Psoas muscle (tissue), 8 donors: ENCODE results near the gene HDAC2. TPM values are rescaled to one million over a fixed set of nuclear protein-coding genes. Genes with fewer than 3 reads are reported as not detected.

ENCODE experiments used
- ATAC-seq, 4 donors: fragments of 200-7000 bp; cut with Tn5 transposase; one replicate each; pipeline ENCODE4 v1.9.1; 2020; ENCODE audit warnings: moderate library complexity in 3 of 4, mild to moderate bottlenecking in 2 of 4
- DNase-seq, 2 donors: peaks; one replicate each; pipeline ENCODE4 v3.0.0-alpha.2; 2020
- H3K27ac ChIP-seq: fragments of 200-600 bp; one replicate; pipeline ENCODE4 v1.8.0; 2022
- H3K27me3 ChIP-seq, 3 donors: fragments of 200-600 bp in 1 of 3; one replicate each; pipeline versions ENCODE4 v1.6.1 to v1.8.0; 2013 to 2022; ENCODE audit warnings: low read length in 2 of 3, mild to moderate bottlenecking in 2 of 3, moderate library complexity in 1 of 3; ENCODE audit not compliant: insufficient read depth in 3 of 3
- H3K36me3 ChIP-seq, 2 donors: fragments of 200-600 bp in 1 of 2; one replicate each; pipeline versions ENCODE4 v1.6.1 to v1.8.0; 2013 to 2022; ENCODE audit warnings: low read depth in 1 of 2, mild to moderate bottlenecking in 1 of 2, moderate library complexity in 1 of 2; ENCODE audit not compliant: insufficient read depth in 1 of 2
- H3K4me1 ChIP-seq: fragments of 200-600 bp; one replicate; pipeline ENCODE4 v1.8.0; 2022
- H3K4me3 ChIP-seq: fragments of 200-600 bp; one replicate; pipeline ENCODE4 v1.8.0; 2022; ENCODE audit warnings: mild to moderate bottlenecking
- H3K9me3 ChIP-seq: fragments of 200-600 bp; one replicate; pipeline ENCODE4 v1.8.0; 2022
- WGBS, 3 donors: extraction: QIAGEN DNeasy Blood & Tissue Kit; methylation state at CpG; one replicate each; pipeline versions ENCODE4 v1.1.6 to v1.1.7; 2013; 5-methylcytosine and 5-hydroxymethylcytosine counted together
- intact Hi-C, 2 donors: fragments of 100-400 bp; cut with DNase I; formaldehyde crosslinking; loops; one replicate each; pipeline versions ENCODE4 v1.11.0 to v1.14.2; 2022
- polyA plus RNA-seq, 3 donors: library from polyadenylated mRNA; stranded (reverse); fragments of 200-250 nt; gene quantifications; one replicate each; pipeline ENCODE4 v1.2.3, GENCODE V29; 2013
- total RNA-seq, 4 donors: library from RNA; stranded (reverse); fragmentation: NEBNext Ultra II Directional in 2 of 4; extraction: Animal tissue kit (Norgen Biotek cat#: 25700) in 2 of 4; gene quantifications; one replicate each; pipeline versions ENCODE4 v1.2.1 to v1.2.4, GENCODE V29; 2021 to 2023
- TF ChIP-seq, protein P1 (sequence below): fragments of 200-600 bp; IDR thresholded peaks from one replicate; pipeline ENCODE4 v1.8.0; 2022; ENCODE audit warnings: antibody characterized with exemption
- donor health status: healthy with polysubstance abuse.
- donor health status: DM: no; HTN: no; CAD: no; lungs with moderate emphysema.
- donor health status: Bipolar disorder and iron deficiency.
- donor health status: healthy.
- donor health status: DM: yes; HTN: yes; CAD: no.
- donor health status: DM: no; HTN: no; CAD: no.
- donor health status: DM: no; HTN: no; CAD: no.
- donor health status: DM: yes; HTN: yes; CAD: no.

The HDAC2 gene
- total and polyA plus RNA-seq, 7 donors: 39.6 to 74.1 (median 53.3) TPM

DNA sequence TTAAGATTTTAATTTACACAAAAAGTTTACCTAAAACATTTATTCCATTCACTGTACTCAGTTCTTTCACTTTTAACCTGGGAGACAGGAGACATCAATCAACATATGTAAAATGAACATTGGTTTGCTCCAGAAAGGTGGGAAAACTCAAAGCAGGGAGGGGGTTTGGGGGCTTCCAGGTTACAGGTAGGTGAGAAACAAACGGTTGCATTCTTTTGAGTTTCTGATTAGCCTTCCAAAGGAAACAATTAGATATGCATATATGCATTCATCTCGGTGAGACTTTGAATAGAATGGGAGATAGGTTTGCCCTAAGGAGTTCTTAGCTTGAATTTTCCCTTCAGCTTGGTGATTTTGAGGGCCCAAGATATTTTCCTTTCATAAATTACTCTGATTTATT, 38.2 kb upstream of the HDAC2 start:
- Histone ChIP-seq H3K27ac (no peak overlapping the region), H3K4me1 (no peaks in the 10 kb centered on the region), H3K9me3 (no peaks in the 10 kb centered on the region), H3K36me3 (no peaks in the 10 kb centered on the region), H3K27me3 (no peaks in the 10 kb centered on the region), H3K4me3 (no peak overlapping the region)
- intact Hi-C loops: no loop called here
- WGBS, 3 donors: 54 to 64% (median 54%) methylated on average over 2 of the region's 2 CpGs
- TF ChIP-seq, protein P1, sequence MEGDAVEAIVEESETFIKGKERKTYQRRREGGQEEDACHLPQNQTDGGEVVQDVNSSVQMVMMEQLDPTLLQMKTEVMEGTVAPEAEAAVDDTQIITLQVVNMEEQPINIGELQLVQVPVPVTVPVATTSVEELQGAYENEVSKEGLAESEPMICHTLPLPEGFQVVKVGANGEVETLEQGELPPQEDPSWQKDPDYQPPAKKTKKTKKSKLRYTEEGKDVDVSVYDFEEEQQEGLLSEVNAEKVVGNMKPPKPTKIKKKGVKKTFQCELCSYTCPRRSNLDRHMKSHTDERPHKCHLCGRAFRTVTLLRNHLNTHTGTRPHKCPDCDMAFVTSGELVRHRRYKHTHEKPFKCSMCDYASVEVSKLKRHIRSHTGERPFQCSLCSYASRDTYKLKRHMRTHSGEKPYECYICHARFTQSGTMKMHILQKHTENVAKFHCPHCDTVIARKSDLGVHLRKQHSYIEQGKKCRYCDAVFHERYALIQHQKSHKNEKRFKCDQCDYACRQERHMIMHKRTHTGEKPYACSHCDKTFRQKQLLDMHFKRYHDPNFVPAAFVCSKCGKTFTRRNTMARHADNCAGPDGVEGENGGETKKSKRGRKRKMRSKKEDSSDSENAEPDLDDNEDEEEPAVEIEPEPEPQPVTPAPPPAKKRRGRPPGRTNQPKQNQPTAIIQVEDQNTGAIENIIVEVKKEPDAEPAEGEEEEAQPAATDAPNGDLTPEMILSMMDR: no peak
- ATAC-seq (no peak), DNase-seq (no peak)

DNA sequence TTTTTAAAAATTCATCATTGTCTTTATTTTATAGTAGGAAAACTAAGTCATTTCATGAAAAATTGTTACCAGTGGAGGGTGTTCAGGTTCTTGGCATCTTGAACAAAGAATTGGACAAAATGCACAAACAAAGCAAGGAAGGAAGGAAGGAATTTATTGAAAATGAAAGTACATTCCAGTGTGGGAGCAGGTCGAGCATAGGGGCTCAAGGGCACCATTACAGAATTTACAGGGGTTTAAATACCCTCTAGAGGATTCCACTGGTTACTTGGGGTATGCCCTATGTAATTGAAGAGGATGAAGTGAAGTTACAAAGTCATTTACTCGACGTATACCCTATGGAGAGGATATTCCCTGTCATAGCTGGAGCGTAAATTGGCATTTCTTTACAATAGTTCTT, 37.4 kb upstream of the HDAC2 start:
- Histone ChIP-seq H3K4me1 (no peaks in the 10 kb centered on the region), H3K27ac (no peak overlapping the region), H3K36me3 (no peaks in the 10 kb centered on the region), H3K9me3 (no peaks in the 10 kb centered on the region), H3K27me3 (no peaks in the 10 kb centered on the region), H3K4me3 (no peak overlapping the region)
- 46 to 61% (median 55%) methylated on average over 4 of the region's 4 CpGs for WGBS, 3 donors
- intact Hi-C loops: no loop called here
- TF ChIP-seq, protein P1: no peak
- no peak for ATAC-seq
- DNase-seq: no peak

DNA sequence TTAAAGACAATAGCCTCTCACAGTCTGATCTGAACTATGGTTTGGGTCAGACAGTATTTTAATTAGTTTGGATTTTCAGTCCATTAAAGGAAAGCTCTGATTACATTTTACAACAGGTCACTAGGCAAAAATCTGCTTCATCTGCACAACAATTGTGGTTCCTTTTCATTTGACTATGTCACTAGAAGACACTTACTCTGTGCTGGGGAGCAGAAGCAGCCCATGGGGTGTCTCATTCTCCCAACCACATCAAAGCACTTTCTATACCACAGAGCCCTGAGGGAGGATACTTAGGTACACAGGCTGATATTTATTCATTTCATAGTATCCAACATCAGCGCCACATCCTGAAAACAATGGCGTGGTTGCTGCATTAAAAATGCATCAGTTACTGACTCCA, 36.6 kb upstream of the HDAC2 start:
- ATAC-seq (no peak), DNase-seq (no peak)
- Histone ChIP-seq H3K4me1 (no peaks in the 10 kb centered on the region), H3K9me3 (no peaks in the 10 kb centered on the region), H3K27ac (no peak overlapping the region), H3K27me3 (no peaks in the 10 kb centered on the region), H3K4me3 (no peak overlapping the region), H3K36me3 (no peaks in the 10 kb centered on the region)
- intact Hi-C loops: no loop called here
- WGBS, 3 donors: 96 to 98% (median 98%) methylated on average over 2 of the region's 2 CpGs
- TF ChIP-seq, protein P1: no peak

DNA sequence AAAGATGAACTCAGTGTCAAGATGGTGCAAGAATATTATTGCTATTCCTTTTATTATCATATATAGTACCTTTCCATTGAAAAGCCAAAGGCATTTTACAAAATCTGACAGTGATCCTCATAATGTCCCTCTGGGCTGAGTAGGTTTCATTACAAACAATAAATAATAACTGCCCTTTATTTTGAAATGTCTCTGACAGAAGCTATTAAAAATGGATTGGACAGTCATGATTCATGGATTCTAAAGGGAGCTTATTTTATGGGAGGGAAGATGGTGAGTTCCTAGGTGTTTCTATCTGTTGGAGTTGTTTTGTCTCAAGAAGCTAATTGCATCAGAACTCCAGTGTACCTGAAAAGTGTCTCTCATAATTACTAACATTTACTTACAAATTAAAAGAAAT, 30.4 kb upstream of the HDAC2 start:
- Histone ChIP-seq H3K27ac (no peak overlapping the region), H3K4me3 (no peak overlapping the region), H3K36me3 (no peaks in the 10 kb centered on the region), H3K4me1 (peaks cover 9% of the 10 kb centered on the region), H3K27me3 (no peaks in the 10 kb centered on the region), H3K9me3 (no peaks in the 10 kb centered on the region)
- TF ChIP-seq, protein P1: no peak
- ATAC-seq: no peak
- intact Hi-C loops: no loop called here
- no peak for DNase-seq

DNA sequence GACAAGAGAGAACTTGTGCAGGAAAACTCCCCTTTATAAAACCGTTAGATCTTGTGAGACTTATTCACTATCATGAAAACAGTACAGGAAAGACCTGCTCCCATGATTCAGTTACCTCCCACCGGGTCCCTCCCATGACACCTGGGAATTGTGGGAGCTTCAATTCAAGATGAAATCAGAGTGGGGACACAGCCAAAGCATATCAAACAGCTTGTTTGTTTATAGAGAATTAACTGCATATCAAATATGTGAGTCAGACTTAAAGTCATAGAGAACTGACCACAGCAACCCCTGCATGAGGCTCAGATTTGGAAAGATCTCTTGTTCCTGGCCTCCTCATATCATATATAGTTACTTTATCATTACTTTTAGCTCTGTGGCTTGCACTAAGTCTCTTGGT, 29.1 kb upstream of the HDAC2 start:
- DNase-seq (no peak), ATAC-seq (no peak)
- TF ChIP-seq, protein P1: no peak
- no peak overlapping the region for H3K27ac ChIP-seq
- no peak overlapping the region for H3K4me3 ChIP-seq
- intact Hi-C loops: no loop called here
- H3K36me3 ChIP-seq: no peaks in the 10 kb centered on the region
- peaks cover 20% of the 10 kb centered on the region for H3K4me1 ChIP-seq
- WGBS, 3 donors: 67 to 84% (median 83%) methylated on average over 2 of the region's 2 CpGs
- no peaks in the 10 kb centered on the region for H3K27me3 ChIP-seq
- no peaks in the 10 kb centered on the region for H3K9me3 ChIP-seq
